Gastrocnemius medialis (tissue), 4 donors: ENCODE measurements around the gene FOXP4.

Source experiments
- POLR2A ChIP-seq, 2 donors: fragments of 450-650 bp; IDR thresholded peaks; one replicate each; pipeline ENCODE4 v1.6.1; 2017; ENCODE audit warnings: antibody characterized with exemption in 2 of 2, mild to moderate bottlenecking in 2 of 2, moderate library complexity in 2 of 2
- TF ChIP-seq, protein P1 (sequence below), 5 experiments: fragments of 450-650 bp in 3 of 5; fragments of 200-600 bp in 2 of 5; sonication (generic) in 2 of 5; IDR thresholded peaks in 4 of 5; conservative IDR thresholded peaks in 1 of 5; 1 replicate in 4 of 5; 2 replicates in 1 of 5; pipeline ENCODE4 v1.5.1; 2016 to 2019; ENCODE audit warnings: antibody characterized with exemption in 5 of 5, mild to moderate bottlenecking in 3 of 5, moderate library complexity in 3 of 5

DNA sequence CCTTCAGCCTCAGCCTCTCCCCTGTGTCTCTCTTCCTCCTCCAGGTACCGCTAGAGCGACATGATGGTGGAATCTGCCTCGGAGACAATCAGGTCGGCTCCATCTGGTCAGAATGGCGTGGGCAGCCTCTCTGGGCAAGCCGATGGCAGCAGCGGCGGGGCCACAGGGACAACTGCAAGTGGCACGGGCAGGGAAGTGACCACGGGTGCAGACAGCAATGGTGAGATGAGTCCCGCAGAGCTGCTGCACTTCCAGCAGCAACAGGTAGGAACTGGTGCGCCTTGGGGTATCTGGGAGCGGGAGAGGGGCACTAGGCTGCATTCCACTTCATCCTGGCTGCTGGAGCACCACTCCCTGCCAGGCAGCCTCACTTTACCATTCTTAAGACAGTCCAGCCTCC, 19.5 kb downstream of the FOXP4 start:
- TF ChIP-seq POLR2A (IDR thresholded peaks at IDR 0.05) = no peak
- TF ChIP-seq, protein P1, sequence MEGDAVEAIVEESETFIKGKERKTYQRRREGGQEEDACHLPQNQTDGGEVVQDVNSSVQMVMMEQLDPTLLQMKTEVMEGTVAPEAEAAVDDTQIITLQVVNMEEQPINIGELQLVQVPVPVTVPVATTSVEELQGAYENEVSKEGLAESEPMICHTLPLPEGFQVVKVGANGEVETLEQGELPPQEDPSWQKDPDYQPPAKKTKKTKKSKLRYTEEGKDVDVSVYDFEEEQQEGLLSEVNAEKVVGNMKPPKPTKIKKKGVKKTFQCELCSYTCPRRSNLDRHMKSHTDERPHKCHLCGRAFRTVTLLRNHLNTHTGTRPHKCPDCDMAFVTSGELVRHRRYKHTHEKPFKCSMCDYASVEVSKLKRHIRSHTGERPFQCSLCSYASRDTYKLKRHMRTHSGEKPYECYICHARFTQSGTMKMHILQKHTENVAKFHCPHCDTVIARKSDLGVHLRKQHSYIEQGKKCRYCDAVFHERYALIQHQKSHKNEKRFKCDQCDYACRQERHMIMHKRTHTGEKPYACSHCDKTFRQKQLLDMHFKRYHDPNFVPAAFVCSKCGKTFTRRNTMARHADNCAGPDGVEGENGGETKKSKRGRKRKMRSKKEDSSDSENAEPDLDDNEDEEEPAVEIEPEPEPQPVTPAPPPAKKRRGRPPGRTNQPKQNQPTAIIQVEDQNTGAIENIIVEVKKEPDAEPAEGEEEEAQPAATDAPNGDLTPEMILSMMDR (IDR thresholded peaks at IDR 0.05 in 4 of 5, conservative IDR thresholded peaks at IDR 0.05 in 1 of 5) = no peak
